ENCODE measurements around the gene KRTAP12-1. TPM values are rescaled to one million over a fixed set of nuclear protein-coding genes. Genes with fewer than 3 reads are reported as not detected.
A peak's percentile ranks its signal among the peaks of the same experiment; 100 is the strongest.

KRTAP12-1 gene
- total and polyA plus RNA-seq, 2 of the 8 experiments (the other 6 are each of a cell fraction or from before 2014, with no cell fraction given) = 0.50 to 0.73 TPM

DNA sequence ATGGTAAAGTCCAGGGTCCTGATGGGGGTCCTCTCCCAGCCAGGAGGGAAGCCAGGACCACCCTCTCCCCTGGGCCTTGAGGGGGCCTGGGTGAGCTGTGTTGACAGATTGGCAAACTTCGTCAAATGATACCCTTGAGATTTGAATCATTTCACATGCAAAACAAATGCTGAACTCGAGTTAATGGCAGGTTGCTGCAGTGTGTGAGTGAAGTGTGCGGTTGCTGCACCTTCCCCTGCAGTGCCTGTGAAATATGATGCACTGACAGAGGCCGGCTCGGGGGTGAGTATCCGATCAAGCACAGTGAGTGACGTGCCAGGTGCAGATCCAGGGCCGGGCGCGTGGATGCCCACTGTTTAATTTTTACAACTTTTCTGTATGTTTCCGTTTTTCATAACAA is 5.7 kb upstream of the KRTAP12-1 start:
- Histone ChIP-seq H3K36me3 (ENCODE audit: control insufficient read depth in 2 of 4, insufficient read depth in 4 of 4, low read length in 3 of 4) (no peaks in the 10 kb centered on the region), H3K14ac (ENCODE audit: insufficient read length) (no peak overlapping the region), H3K23ac (ENCODE audit: insufficient read length) (no peak overlapping the region), H3K4me1 (replicated peaks in 1 of 4; ENCODE audit: control insufficient read depth in 3 of 4, insufficient read depth in 4 of 4, low read length in 3 of 4) (peaks cover 5 to 11% (median 9%) of the 10 kb centered on the region in 4 experiments), H3K27me3 (replicated peaks in 1 of 4; ENCODE audit: control insufficient read depth in 3 of 4, extremely low read depth in 1 of 4, insufficient read depth in 3 of 4, low read length in 3 of 4) (no peaks in the 10 kb centered on the region), H4K20me1 (replicated peaks in 1 of 2; ENCODE audit: control insufficient read depth in 1 of 2, insufficient read depth in 2 of 2, low read length in 2 of 2) (no peaks in the 10 kb centered on the region), H2BK20ac (ENCODE audit: low read length) (0 out of 2 replicates have a peak overlapping the region, but pooled peaks have one; percentile 72), H3K18ac (ENCODE audit: extremely low read depth, low read length) (no peak overlapping the region; the same call in none of the 2 replicates), H4K91ac (replicated peaks; ENCODE audit: insufficient read length, low read length) (peak overlapping the region; percentile 23), H3K79me2 (ENCODE audit: control insufficient read depth in 1 of 2, insufficient read depth in 2 of 2, low read length in 2 of 2) (no peaks in the 10 kb centered on the region), H3K27ac (ENCODE audit: low read depth, low read length) (no peak overlapping the region), H2BK15ac (ENCODE audit: low read length) (no peak overlapping the region), H4K5ac (ENCODE audit: insufficient read length, low read depth, low read length) (no peak overlapping the region), H3K4ac (replicated peaks; ENCODE audit: insufficient read length, low read depth, low read length) (no peak overlapping the region), H3K9me3 (ENCODE audit: insufficient read depth in 2 of 2, low read depth in 1 of 2, low read length in 1 of 2) (0 out of 4 replicates have a peak, but pooled peaks cover 0 to 2% of the 10 kb centered on the region in 2 experiments), H3K4me3 (ENCODE audit: extremely low read depth in 1 of 4, insufficient read depth in 2 of 4, low read depth in 3 of 4, low read length in 4 of 4) (no peak overlapping the region), H4K8ac (ENCODE audit: extremely low read depth, insufficient read depth, low read length) (no peak overlapping the region), H3K9ac (replicated peaks in 1 of 4; ENCODE audit: extremely low read depth in 1 of 4, low read depth in 3 of 4, low read length in 3 of 4) (no peak overlapping the region), H2BK120ac (replicated peaks; ENCODE audit: low read depth, low read length) (no peak overlapping the region), H2BK12ac (ENCODE audit: low read depth, low read length) (no peak overlapping the region), H3K23me2 (ENCODE audit: low read depth, low read length) (no peaks in the 10 kb centered on the region), H2BK5ac (ENCODE audit: low read depth, low read length) (no peak overlapping the region), H3K79me1 (ENCODE audit: low read depth, low read length) (no peaks in the 10 kb centered on the region), H3K4me2 (ENCODE audit: insufficient read depth in 1 of 2, low read depth in 2 of 2, low read length in 2 of 2) (no peak overlapping the region), H2AFZ (ENCODE audit: low read length) (no peak overlapping the region), H2AK5ac (ENCODE audit: low read depth, low read length) (no peak overlapping the region), H3K56ac (replicated peaks; ENCODE audit: insufficient read length, low read depth, low read length) (no peak overlapping the region)
- FAIRE-seq (no peak), DNase-seq (ENCODE audit: low read depth in 1 of 2, low spot score in 2 of 2) (no peak)
- ChIA-PET POLR2A (ENCODE audit: partially characterized antibody) (no interaction called here), CTCF (ENCODE audit: partially characterized antibody) (interaction anchor here (0.8 to 1.5 kb wide), 6 partner anchors 28 to 197 kb away, joined by 3 to 4 read pairs (median 3); no protein-coding TSS in a partner anchor)
- 84% methylated on average over 11 of the region's 11 CpGs; no CpG with 5 or more reads in 1 of the 2 experiments for WGBS, 2 experiments (ENCODE audit: extremely low coverage in 1 of 2, insufficient coverage in 1 of 2, insufficient read length in 1 of 2, insufficient replicate concordance in 2 of 2, low coverage in 1 of 2, low lambda C conversion rate in 2 of 2, missing lambda C conversion rate in 1 of 2)
- TF ChIP-seq KDM1A (IDR thresholded peaks at IDR 0.05; ENCODE audit: borderline replicate concordance, low read length) (no peak), CHD1 (IDR thresholded peaks at IDR 0.05; ENCODE audit: low read depth, low read length) (no peak), SP4 (IDR thresholded peaks at IDR 0.05; ENCODE audit: low read length) (no peak), SP2 (IDR thresholded peaks at IDR 0.05; ENCODE audit: low read length) (no peak), PHF8 (conservative IDR thresholded peaks at IDR 0.05; ENCODE audit: low read depth, low read length) (no peak), TCF12 (IDR thresholded peaks at IDR 0.05; ENCODE audit: low read depth, low read length) (no peak), SRF (IDR thresholded peaks at IDR 0.05; ENCODE audit: low read depth, low read length) (no peak), ATF2 (IDR thresholded peaks at IDR 0.05; ENCODE audit: low read length) (no peak), CBX8 (IDR thresholded peaks at IDR 0.05; ENCODE audit: borderline replicate concordance, low read depth, low read length) (no peak)

Data from H1 (cell line).